PFSK-1 (cell line): ENCODE data around the gene SLC8B1.

ENCODE experiments used
- FOXP2 ChIP-seq: optimal IDR thresholded peaks from 2 replicates; pipeline ENCODE3; 2011; ENCODE audit warnings: borderline replicate concordance, control low read depth, inconsistent platforms; ENCODE audit not compliant: insufficient read depth; ENCODE audit errors: extremely low read length, extremely low read depth
- POLR2AphosphoS5 ChIP-seq: IDR thresholded peaks from 2 replicates; pipeline ENCODE4 v1.6.1; 2012; ENCODE audit warnings: low read depth, mild to moderate bottlenecking, control low read depth, low read length, moderate library complexity
- SIN3A ChIP-seq: IDR thresholded peaks from 2 replicates; pipeline ENCODE4 v1.6.1; 2012; ENCODE audit warnings: mild to moderate bottlenecking, low read length, moderate library complexity, borderline replicate concordance; ENCODE audit not compliant: insufficient read depth
- TAF1 ChIP-seq: IDR thresholded peaks from 2 replicates; pipeline ENCODE4 v1.6.1; 2012; ENCODE audit warnings: low read length, control low read depth, borderline replicate concordance; ENCODE audit not compliant: insufficient read depth
- TF ChIP-seq, protein P1 (sequence below), 2 experiments: IDR thresholded peaks; 2 replicates each; pipeline versions ENCODE4 v1.6.1 to v1.8.0; 2011 to 2012; ENCODE audit warnings: low read depth in 2 of 2, low read length in 2 of 2, control low read depth in 1 of 2, inconsistent platforms in 1 of 2, mild to moderate bottlenecking in 1 of 2, moderate library complexity in 1 of 2; ENCODE audit not compliant: insufficient read depth in 1 of 2

DNA sequence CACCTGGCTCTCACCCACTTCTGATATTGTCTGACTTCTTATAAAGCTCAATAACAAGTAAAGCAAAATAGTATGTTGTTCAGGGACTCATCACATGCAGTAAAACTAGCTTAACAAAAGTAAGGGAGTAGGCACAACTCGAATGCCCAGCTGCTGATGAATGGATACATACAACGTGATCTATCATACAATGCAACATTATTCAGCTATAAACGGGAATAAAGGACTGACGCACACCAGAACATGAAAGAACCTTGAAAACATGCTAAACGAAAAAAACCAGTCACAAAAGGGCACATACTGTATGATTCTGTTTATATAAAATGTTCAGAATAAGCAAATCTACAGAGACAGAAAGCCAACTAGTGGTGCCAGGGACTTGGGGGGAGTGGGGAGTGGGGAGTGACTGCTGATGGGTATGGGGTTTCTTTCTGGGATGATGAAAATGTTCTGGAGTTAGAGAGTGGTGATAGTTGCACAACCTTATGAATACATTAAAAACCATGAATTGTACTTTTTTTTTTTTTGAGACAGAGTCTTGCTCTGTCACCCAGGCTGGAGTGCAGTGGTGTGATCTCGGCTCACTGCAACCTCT lies 34.6 kb upstream of the SLC8B1 start:
- TF ChIP-seq POLR2AphosphoS5 (no peak), SIN3A (no peak), TAF1 (no peak), FOXP2 (no peak)
- TF ChIP-seq, protein P1, sequence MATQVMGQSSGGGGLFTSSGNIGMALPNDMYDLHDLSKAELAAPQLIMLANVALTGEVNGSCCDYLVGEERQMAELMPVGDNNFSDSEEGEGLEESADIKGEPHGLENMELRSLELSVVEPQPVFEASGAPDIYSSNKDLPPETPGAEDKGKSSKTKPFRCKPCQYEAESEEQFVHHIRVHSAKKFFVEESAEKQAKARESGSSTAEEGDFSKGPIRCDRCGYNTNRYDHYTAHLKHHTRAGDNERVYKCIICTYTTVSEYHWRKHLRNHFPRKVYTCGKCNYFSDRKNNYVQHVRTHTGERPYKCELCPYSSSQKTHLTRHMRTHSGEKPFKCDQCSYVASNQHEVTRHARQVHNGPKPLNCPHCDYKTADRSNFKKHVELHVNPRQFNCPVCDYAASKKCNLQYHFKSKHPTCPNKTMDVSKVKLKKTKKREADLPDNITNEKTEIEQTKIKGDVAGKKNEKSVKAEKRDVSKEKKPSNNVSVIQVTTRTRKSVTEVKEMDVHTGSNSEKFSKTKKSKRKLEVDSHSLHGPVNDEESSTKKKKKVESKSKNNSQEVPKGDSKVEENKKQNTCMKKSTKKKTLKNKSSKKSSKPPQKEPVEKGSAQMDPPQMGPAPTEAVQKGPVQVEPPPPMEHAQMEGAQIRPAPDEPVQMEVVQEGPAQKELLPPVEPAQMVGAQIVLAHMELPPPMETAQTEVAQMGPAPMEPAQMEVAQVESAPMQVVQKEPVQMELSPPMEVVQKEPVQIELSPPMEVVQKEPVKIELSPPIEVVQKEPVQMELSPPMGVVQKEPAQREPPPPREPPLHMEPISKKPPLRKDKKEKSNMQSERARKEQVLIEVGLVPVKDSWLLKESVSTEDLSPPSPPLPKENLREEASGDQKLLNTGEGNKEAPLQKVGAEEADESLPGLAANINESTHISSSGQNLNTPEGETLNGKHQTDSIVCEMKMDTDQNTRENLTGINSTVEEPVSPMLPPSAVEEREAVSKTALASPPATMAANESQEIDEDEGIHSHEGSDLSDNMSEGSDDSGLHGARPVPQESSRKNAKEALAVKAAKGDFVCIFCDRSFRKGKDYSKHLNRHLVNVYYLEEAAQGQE (IDR thresholded peaks at IDR 0.05; ENCODE audit: insufficient read depth in 1 of 2, low read depth in 2 of 2, low read length in 2 of 2), result no peak
